Gastroesophageal sphincter (tissue), 4 donors: ENCODE results near the gene SCT. TPM values are rescaled to one million over a fixed set of nuclear protein-coding genes. Genes with fewer than 3 reads are reported as not detected.

Experiments
- ATAC-seq: fragments of 150-250 bp; one replicate; pipeline ENCODE4 v1.9.1; 2016; ENCODE audit warnings: mild to moderate bottlenecking, moderate library complexity
- H3K27ac ChIP-seq, 4 donors: fragments of 200-600 bp; sonication (generic) in 3 of 4; 1 replicate in 3 of 4; 2 replicates in 1 of 4; pipeline ENCODE4 v1.5.1; 2016 to 2019
- H3K27me3 ChIP-seq: fragments of 200-600 bp; sonication (generic); one replicate; pipeline ENCODE4 v1.5.1; 2019
- H3K36me3 ChIP-seq, 2 donors: fragments of 200-600 bp; sonication (generic); one replicate each; pipeline ENCODE4 v1.5.1; 2019; ENCODE audit warnings: control low read depth in 1 of 2
- H3K4me1 ChIP-seq, 3 donors: fragments of 200-600 bp; sonication (generic); 1 replicate in 2 of 3; 2 replicates in 1 of 3; pipeline ENCODE4 v1.5.1; 2016 to 2019; ENCODE audit warnings: control low read depth in 2 of 3
- H3K4me3 ChIP-seq, 2 donors: fragments of 200-600 bp; sonication (generic); one replicate each; pipeline ENCODE4 v1.5.1; 2019; ENCODE audit warnings: mild to moderate bottlenecking in 1 of 2, moderate library complexity in 1 of 2
- H3K9me3 ChIP-seq, 3 donors: fragments of 200-600 bp; sonication (generic); one replicate each; pipeline ENCODE4 v1.5.1; 2017 to 2019; ENCODE audit warnings: control low read depth in 2 of 3
- EP300 ChIP-seq: sonication (generic); formaldehyde crosslinking; IDR thresholded peaks from one replicate; pipeline ENCODE4 v1.6.1; 2017; ENCODE audit warnings: antibody characterized with exemption, mild to moderate bottlenecking
- POLR2A ChIP-seq, 2 donors: fragments of 450-650 bp; IDR thresholded peaks; one replicate each; pipeline ENCODE4 v1.6.1; 2017; ENCODE audit warnings: antibody characterized with exemption in 2 of 2, mild to moderate bottlenecking in 2 of 2, moderate library complexity in 1 of 2
- POLR2AphosphoS5 ChIP-seq: sonication (generic); formaldehyde crosslinking; IDR thresholded peaks from one replicate; pipeline ENCODE4 v1.6.1; 2017; ENCODE audit warnings: antibody characterized with exemption
- WGBS, 2 donors: methylation state at CpG; one replicate each; pipeline ENCODE4 v1.1.5; 2018; ENCODE audit warnings: low coverage in 1 of 2; 5-methylcytosine and 5-hydroxymethylcytosine counted together
- total RNA-seq, 4 donors: library from RNA; depleted of rRNA; stranded (reverse); fragments of >200 nt; gene quantifications; one replicate each; pipeline ENCODE4 v1.1.0, GENCODE V29; 2016
- TF ChIP-seq, protein P1 (sequence below), 4 experiments: fragments of 200-600 bp in 2 of 4; fragments of 450-650 bp in 2 of 4; sonication (generic) in 1 of 4; IDR thresholded peaks; one replicate each; pipeline ENCODE4 v1.5.1; 2017 to 2019; ENCODE audit warnings: antibody characterized with exemption in 4 of 4, mild to moderate bottlenecking in 2 of 4, moderate library complexity in 2 of 4

SCT gene
- total RNA-seq, 4 donors from 2014 or later, result not detected

- TF ChIP-seq, protein P1, sequence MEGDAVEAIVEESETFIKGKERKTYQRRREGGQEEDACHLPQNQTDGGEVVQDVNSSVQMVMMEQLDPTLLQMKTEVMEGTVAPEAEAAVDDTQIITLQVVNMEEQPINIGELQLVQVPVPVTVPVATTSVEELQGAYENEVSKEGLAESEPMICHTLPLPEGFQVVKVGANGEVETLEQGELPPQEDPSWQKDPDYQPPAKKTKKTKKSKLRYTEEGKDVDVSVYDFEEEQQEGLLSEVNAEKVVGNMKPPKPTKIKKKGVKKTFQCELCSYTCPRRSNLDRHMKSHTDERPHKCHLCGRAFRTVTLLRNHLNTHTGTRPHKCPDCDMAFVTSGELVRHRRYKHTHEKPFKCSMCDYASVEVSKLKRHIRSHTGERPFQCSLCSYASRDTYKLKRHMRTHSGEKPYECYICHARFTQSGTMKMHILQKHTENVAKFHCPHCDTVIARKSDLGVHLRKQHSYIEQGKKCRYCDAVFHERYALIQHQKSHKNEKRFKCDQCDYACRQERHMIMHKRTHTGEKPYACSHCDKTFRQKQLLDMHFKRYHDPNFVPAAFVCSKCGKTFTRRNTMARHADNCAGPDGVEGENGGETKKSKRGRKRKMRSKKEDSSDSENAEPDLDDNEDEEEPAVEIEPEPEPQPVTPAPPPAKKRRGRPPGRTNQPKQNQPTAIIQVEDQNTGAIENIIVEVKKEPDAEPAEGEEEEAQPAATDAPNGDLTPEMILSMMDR (IDR thresholded peaks at IDR 0.05), result no peak
- TF ChIP-seq EP300 (no peak), POLR2AphosphoS5 (no peak), POLR2A (IDR thresholded peaks at IDR 0.05) (no peak)
- no peak overlapping the region for H3K27ac ChIP-seq
- no peak for ATAC-seq
- H3K27me3 ChIP-seq, result peaks cover 6% of the 10 kb centered on the region
- peaks cover 0 to 57% of the 10 kb centered on the region in 2 donors for H3K36me3 ChIP-seq
- peaks cover 0 to 20% (median 12%) of the 10 kb centered on the region in 3 donors for H3K4me1 ChIP-seq
- no peaks in the 10 kb centered on the region for H3K9me3 ChIP-seq
- H3K4me3 ChIP-seq, result no peak overlapping the region
- no CpG with 5 or more reads among the region's 22 CpGs for WGBS, 2 donors
These were observed 7.3 kb downstream of the SCT start for GRCh38 chr11:619628-620050.

- no peak overlapping the region for H3K4me3 ChIP-seq
- no peak for ATAC-seq
- H3K36me3 ChIP-seq, result peaks cover 0 to 55% of the 10 kb centered on the region in 2 donors
- H3K27me3 ChIP-seq, result peaks cover under 1% of the 10 kb centered on the region
- H3K4me1 ChIP-seq, result peaks cover 0 to 26% (median 18%) of the 10 kb centered on the region in 3 donors
- no peak for TF ChIP-seq POLR2AphosphoS5
- TF ChIP-seq EP300, result no peak
- TF ChIP-seq, protein P1 (IDR thresholded peaks at IDR 0.05), result no peak
- TF ChIP-seq POLR2A (IDR thresholded peaks at IDR 0.05), result no peak
- 100% methylated on average over 1 of the region's 24 CpGs; no CpG with 5 or more reads in 1 of the 2 donors for WGBS, 2 donors
- H3K9me3 ChIP-seq, result no peaks in the 10 kb centered on the region
- no peak overlapping the region for H3K27ac ChIP-seq
These were observed 7.9 kb downstream of the SCT start for GRCh38 chr11:618856-619627.

DNA sequence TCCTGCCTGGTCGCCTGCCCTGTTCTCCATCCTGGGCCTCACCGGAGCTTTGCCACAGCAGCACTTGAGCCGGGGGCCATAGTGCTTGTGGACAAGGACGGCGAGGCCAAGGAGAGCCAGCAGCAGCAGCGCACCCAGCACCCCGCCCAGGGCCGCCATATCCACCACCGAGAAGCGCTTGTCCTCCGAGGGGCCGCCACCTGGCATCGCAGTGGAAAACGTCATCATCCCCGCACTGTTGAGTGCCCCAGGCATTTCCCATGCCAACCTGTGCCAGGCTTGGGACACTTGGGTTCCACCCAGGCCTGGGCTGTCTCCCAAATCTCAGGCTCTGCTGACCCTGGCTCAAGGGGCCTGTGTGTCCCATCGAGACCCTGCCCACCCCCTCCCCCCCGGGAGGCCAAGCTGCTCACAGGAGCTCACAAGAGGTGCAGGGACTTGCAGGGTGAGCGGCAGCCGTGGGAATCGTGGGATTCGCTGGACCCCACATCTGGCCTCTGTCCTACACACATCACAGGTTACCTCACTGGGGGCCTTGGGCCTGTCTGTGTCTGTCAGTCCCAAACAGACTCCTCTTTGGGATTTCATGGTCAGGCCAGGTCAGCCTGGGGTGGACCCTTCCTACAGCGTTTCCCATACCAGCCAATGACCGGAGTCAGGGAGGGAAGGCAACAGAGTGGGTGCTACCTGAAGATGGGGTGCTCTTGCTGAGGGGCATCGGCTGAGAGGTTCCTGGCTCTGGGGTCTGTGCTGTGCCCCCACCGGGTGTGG lies 8.9 kb downstream of the SCT start:
- ATAC-seq, result no peak
- no peak for TF ChIP-seq POLR2AphosphoS5
- TF ChIP-seq, protein P1 (IDR thresholded peaks at IDR 0.05), result no peak
- no peak for TF ChIP-seq POLR2A (IDR thresholded peaks at IDR 0.05)
- no peak for TF ChIP-seq EP300
- no peaks in the 10 kb centered on the region for H3K27me3 ChIP-seq
- no peak overlapping the region for H3K27ac ChIP-seq
- WGBS, 2 donors, result 80% methylated on average over 1 of the region's 25 CpGs; no CpG with 5 or more reads in 1 of the 2 donors
- peaks cover 0 to 57% of the 10 kb centered on the region in 2 donors for H3K36me3 ChIP-seq
- H3K4me3 ChIP-seq, result no peak overlapping the region
- H3K4me1 ChIP-seq, result peaks cover 0 to 35% (median 24%) of the 10 kb centered on the region in 3 donors
- no peaks in the 10 kb centered on the region for H3K9me3 ChIP-seq

DNA sequence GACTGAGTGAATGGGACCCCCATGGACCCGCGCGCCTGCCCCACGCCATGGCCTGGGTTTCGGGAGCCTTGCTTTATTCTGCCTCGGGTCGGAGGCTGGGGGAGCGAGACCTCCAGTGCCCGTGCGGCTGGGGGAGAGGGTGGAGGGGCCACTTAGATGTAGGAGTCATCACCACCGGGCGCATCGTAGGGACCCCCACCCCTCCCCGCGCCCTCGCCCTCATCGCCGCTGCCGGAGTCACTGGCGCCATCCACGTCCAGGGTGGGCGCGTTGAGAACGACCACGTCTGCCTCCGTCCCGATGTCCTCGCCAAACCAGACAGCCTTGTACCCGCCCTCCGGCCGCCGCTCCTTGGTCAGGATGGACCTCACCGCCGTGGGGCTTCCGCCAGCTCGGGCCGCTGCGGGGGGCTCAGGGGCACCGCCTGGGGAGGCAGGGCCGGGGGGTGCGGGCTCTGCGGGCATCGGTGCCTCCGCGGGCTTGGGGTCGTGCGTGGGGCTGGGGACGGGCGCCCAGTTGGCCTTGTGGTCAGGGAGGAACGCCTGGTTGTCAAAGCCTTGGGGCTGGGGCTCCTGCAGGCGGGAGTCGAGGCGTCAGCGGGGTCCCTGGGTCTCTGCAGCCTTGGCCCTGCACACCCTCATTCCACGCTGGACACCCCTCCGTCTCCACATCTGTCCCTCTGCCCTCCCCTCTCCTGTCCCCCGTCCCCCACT lies 9.6 kb downstream of the SCT start:
- Histone ChIP-seq H3K36me3 (peaks cover 0 to 57% of the 10 kb centered on the region in 2 donors), H3K27ac (no peak overlapping the region), H3K4me3 (no peak overlapping the region), H3K4me1 (peaks cover 0 to 43% (median 28%) of the 10 kb centered on the region in 3 donors), H3K9me3 (no peaks in the 10 kb centered on the region), H3K27me3 (no peaks in the 10 kb centered on the region)
- TF ChIP-seq, protein P1 (IDR thresholded peaks at IDR 0.05), result no peak
- TF ChIP-seq EP300 (no peak), POLR2A (IDR thresholded peaks at IDR 0.05) (no peak), POLR2AphosphoS5 (no peak)
- ATAC-seq, result no peak
- 88% methylated on average over 19 of the region's 57 CpGs; no CpG with 5 or more reads in 1 of the 2 donors for WGBS, 2 donors
